AML-193 (cell line): ENCODE data around the gene MED16.

ENCODE experiments used
- DNase-seq, 2 experiments: peaks; one replicate each; lab custom pipeline; 2025; lab: John Stamatoyannopoulos, UW

Gene MED16

GRCh38 chr19:927780-928401, 34.9 kb upstream of the MED16 start:
- DNase-seq: no peak

- no peak for DNase-seq
Observed at GRCh38 chr19:927351-927779, 34.4 kb upstream of the MED16 start.

GRCh38 chr19:926589-927350, 33.8 kb upstream of the MED16 start:
- peak; percentile 65 to 81 for DNase-seq

GRCh38 chr19:926323-926588, 33.3 kb upstream of the MED16 start:
- DNase-seq: no peak

GRCh38 chr19:925526-926322, 32.7 kb upstream of the MED16 start, which contains the start of gene ARID3A:
Gene ARID3A (plus strand): TSS chr19:926035. CDS start chr19:929529, 3,494 bp downstream.
- peak; percentile 80 to 83 for DNase-seq

GRCh38 chr19:925087-925525, 32.1 kb upstream of the MED16 start:
- peak; percentile 80 to 83 for DNase-seq

- no peak for DNase-seq
Observed at GRCh38 chr19:924553-925086, 31.6 kb upstream of the MED16 start.

GRCh38 chr19:920051-920864, 27.3 kb upstream of the MED16 start:
- peak; percentile 35 to 40 for DNase-seq

- DNase-seq: no peak
Observed at GRCh38 chr19:919199-920050, 26.4 kb upstream of the MED16 start.

- no peak for DNase-seq
Observed at GRCh38 chr19:918481-919198, 25.7 kb upstream of the MED16 start.

GRCh38 chr19:918152-918437, 25.1 kb upstream of the MED16 start:
- DNase-seq: no peak

- DNase-seq: peak; percentile 9 to 42
Observed at GRCh38 chr19:917323-918151, 24.6 kb upstream of the MED16 start, which contains the start of gene KISS1R. Gene KISS1R (plus strand): TSS chr19:917333. CDS start chr19:917503, 170 bp downstream.

- DNase-seq: no peak
Observed at GRCh38 chr19:916645-917322, 23.8 kb upstream of the MED16 start.

- peak; percentile 26 to 31 for DNase-seq
Observed at GRCh38 chr19:913080-913748, 20.2 kb upstream of the MED16 start, which contains the start of gene R3HDM4. Gene R3HDM4 (minus strand): TSS chr19:913219. CDS start chr19:913157, 62 bp downstream.

- no peak for DNase-seq
Observed at GRCh38 chr19:912181-913079, 19.4 kb upstream of the MED16 start.

- DNase-seq: no peak
Observed at GRCh38 chr19:911197-912033, 18.4 kb upstream of the MED16 start.
